Esophagus squamous epithelium (tissue), 4 donors: Measurements from ENCODE around the gene G0S2.

Experiments used
- CTCF ChIP-seq, 6 experiments: fragments of 450-650 bp in 4 of 6; fragments of 200-600 bp in 2 of 6; sonication (generic) in 2 of 6; IDR thresholded peaks; one replicate each; pipeline ENCODE4 v1.5.1; 2016 to 2019; ENCODE audit warnings: antibody characterized with exemption in 6 of 6, mild to moderate bottlenecking in 4 of 6, moderate library complexity in 4 of 6
- POLR2A ChIP-seq, 4 donors: fragments of 450-650 bp; IDR thresholded peaks; one replicate each; pipeline ENCODE4 v1.6.1; 2017; ENCODE audit warnings: antibody characterized with exemption in 4 of 4, mild to moderate bottlenecking in 4 of 4, moderate library complexity in 3 of 4

GRCh38 chr1:209710093-209710492 is 34.9 kb downstream of the G0S2 start:
- no peak for TF ChIP-seq CTCF (IDR thresholded peaks at IDR 0.05)
- no peak for TF ChIP-seq POLR2A (IDR thresholded peaks at IDR 0.05)
